HEK293 (cell line): Measurements from ENCODE around the gene PPIL4.

ENCODE experiments used
- CTCF ChIP-seq: fragments of 450-650 bp; formaldehyde crosslinking; IDR thresholded peaks from 2 replicates; pipeline ENCODE4 v1.5.1; 2016; ENCODE audit warnings: missing biosample characterization, missing genetic modification characterization
- MEIS1 ChIP-seq: sonication (generic); formaldehyde crosslinking; IDR thresholded peaks from 2 replicates; pipeline ENCODE4 v1.8.1; 2022; ENCODE audit warnings: missing genetic modification reagents, mild to moderate bottlenecking, borderline replicate concordance
- SP3 ChIP-seq: fragments of 450-650 bp; formaldehyde crosslinking; IDR thresholded peaks from 2 replicates; pipeline ENCODE4 v1.5.1; 2016; ENCODE audit warnings: missing biosample characterization, missing genetic modification characterization
- ZBTB17 ChIP-seq: fragments of 450-650 bp; formaldehyde crosslinking; IDR thresholded peaks from 2 replicates; pipeline ENCODE4 v1.5.1; 2016; ENCODE audit warnings: missing biosample characterization, missing genetic modification characterization
- ZNF175 ChIP-seq: fragments of 450-650 bp; formaldehyde crosslinking; IDR thresholded peaks from 2 replicates; pipeline ENCODE4 v1.5.1; 2016; ENCODE audit warnings: missing biosample characterization, missing genetic modification characterization
- ZNF571 ChIP-seq: fragments of 450-650 bp; formaldehyde crosslinking; IDR thresholded peaks from 2 replicates; pipeline ENCODE4 v1.5.0; 2017; ENCODE audit warnings: missing biosample characterization, missing genetic modification characterization
- ZSCAN30 ChIP-seq: fragments of 450-650 bp; IDR thresholded peaks from 2 replicates; pipeline ENCODE4 v1.5.1; 2018; ENCODE audit warnings: missing biosample characterization, mild to moderate bottlenecking, missing genetic modification characterization, moderate library complexity
- TF ChIP-seq, protein P1 (sequence below): fragments of 450-650 bp; formaldehyde crosslinking; IDR thresholded peaks from 2 replicates; pipeline ENCODE4 v1.5.1; 2017; ENCODE audit warnings: missing biosample characterization, missing genetic modification characterization

DNA sequence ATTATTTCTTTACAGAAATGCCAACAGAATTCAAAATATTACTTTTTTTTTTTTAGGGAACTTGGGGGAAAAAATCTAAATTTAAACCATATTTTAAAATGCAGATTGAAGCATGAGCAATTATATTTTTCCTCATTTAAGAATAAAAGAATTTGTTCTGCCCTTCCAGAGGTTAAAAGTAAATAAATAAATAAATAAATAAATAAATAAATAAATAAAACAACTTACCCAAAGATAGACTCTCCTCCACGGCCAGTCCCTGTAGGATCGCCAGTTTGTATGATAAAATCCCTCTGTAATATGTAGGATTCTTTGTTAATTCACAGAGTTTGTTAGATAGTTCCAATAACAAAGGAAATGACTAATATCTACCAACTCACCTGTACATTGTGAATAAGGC lies 4.7 kb downstream of the PPIL4 start:
- TF ChIP-seq CTCF (tag by site-specific recombination) (no peak), ZNF571 (tag by site-specific recombination) (no peak), SP3 (tag by site-specific recombination) (no peak), ZSCAN30 (tag by site-specific recombination) (no peak), ZBTB17 (tag by site-specific recombination) (no peak), MEIS1 (no peak), ZNF175 (tag by site-specific recombination) (no peak)
- TF ChIP-seq, protein P1, sequence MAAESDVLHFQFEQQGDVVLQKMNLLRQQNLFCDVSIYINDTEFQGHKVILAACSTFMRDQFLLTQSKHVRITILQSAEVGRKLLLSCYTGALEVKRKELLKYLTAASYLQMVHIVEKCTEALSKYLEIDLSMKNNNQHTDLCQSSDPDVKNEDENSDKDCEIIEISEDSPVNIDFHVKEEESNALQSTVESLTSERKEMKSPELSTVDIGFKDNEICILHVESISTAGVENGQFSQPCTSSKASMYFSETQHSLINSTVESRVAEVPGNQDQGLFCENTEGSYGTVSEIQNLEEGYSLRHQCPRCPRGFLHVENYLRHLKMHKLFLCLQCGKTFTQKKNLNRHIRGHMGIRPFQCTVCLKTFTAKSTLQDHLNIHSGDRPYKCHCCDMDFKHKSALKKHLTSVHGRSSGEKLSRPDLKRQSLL (tag by site-specific recombination), result no peak
